ENCODE data around the gene EML5.
"Not testable (repeated sequence)": the region's sequence is repeated elsewhere in the genome, so short reads cannot be mapped to it uniquely, and the experiment has no call there.

The EML5 gene

GRCh38 chr14:88792473-88793258 lies at the start of gene EML5:
EML5 (minus strand) TSS chr14:88792953; CDS start chr14:88792503, 450 bp downstream.
- peak; percentile 56 to 68 (median 62) for DNase-seq

- DNase-seq, result no peak
Measured at GRCh38 chr14:88842414-88842813, 49.7 kb upstream of the EML5 start.

- no peak for DNase-seq
Measured at GRCh38 chr14:88841741-88842140, 49.0 kb upstream of the EML5 start.

- no peak for DNase-seq
Measured at GRCh38 chr14:88840926-88841325, 48.2 kb upstream of the EML5 start.

- no peak for DNase-seq
Measured at GRCh38 chr14:88838015-88838414, 45.3 kb upstream of the EML5 start.

- no peak for DNase-seq
Measured at GRCh38 chr14:88837495-88837894, 44.7 kb upstream of the EML5 start.

GRCh38 chr14:88835661-88836060 lies 42.9 kb upstream of the EML5 start:
- no peak for DNase-seq

- no peak for DNase-seq
Measured at GRCh38 chr14:88834883-88835431, 42.2 kb upstream of the EML5 start.

GRCh38 chr14:88831284-88831683 lies 38.5 kb upstream of the EML5 start:
- DNase-seq, result no peak

GRCh38 chr14:88829685-88830302 lies 37.0 kb upstream of the EML5 start:
- DNase-seq, result no peak

GRCh38 chr14:88829188-88829587 lies 36.4 kb upstream of the EML5 start:
- DNase-seq, result no peak

- DNase-seq, result no peak
Measured at GRCh38 chr14:88825503-88825902, 32.8 kb upstream of the EML5 start.

GRCh38 chr14:88825078-88825458 lies 32.3 kb upstream of the EML5 start:
- DNase-seq, result no peak

GRCh38 chr14:88824314-88825077 lies 31.7 kb upstream of the EML5 start, which contains the start of gene TTC8:
TTC8 (plus strand) TSS chr14:88824651; CDS start chr14:88824708, 57 bp downstream.
- peak; percentile 72 to 88 (median 75) for DNase-seq

- no peak for DNase-seq
Measured at GRCh38 chr14:88823968-88824313, 31.2 kb upstream of the EML5 start.

- DNase-seq, result no peak
Measured at GRCh38 chr14:88821888-88822287, 29.1 kb upstream of the EML5 start.

GRCh38 chr14:88821378-88821777 lies 28.6 kb upstream of the EML5 start:
- no peak for DNase-seq

GRCh38 chr14:88819674-88820073 lies 26.9 kb upstream of the EML5 start:
- DNase-seq, result not testable (repeated sequence)

GRCh38 chr14:88818018-88818417 lies 25.3 kb upstream of the EML5 start:
- DNase-seq, result no peak

GRCh38 chr14:88815980-88816379 lies 23.2 kb upstream of the EML5 start:
- no peak for DNase-seq

- DNase-seq, result no peak
Measured at GRCh38 chr14:88808359-88808758, 15.6 kb upstream of the EML5 start.

- no peak for DNase-seq
Measured at GRCh38 chr14:88804477-88804876, 11.7 kb upstream of the EML5 start.

- DNase-seq, result no peak
Measured at GRCh38 chr14:88804035-88804434, 11.3 kb upstream of the EML5 start.

GRCh38 chr14:88802596-88802995 lies 9.8 kb upstream of the EML5 start:
- no peak for DNase-seq
